BLaER1 (cell line): ENCODE data around the gene MSH5.
A peak's percentile ranks its signal among the peaks of the same experiment; 100 is the strongest.

Experiments
- H3K27ac ChIP-seq: shearing (Covaris generic); formaldehyde crosslinking; 2 replicates; pipeline ENCODE4 v1.8.1; 2022
- H3K27me3 ChIP-seq: shearing (Covaris generic); formaldehyde crosslinking; 2 replicates; pipeline ENCODE4 v1.8.1; 2022
- H3K36me3 ChIP-seq: shearing (Covaris generic); formaldehyde crosslinking; 2 replicates; pipeline ENCODE4 v1.8.1; 2022
- H3K4me1 ChIP-seq: shearing (Covaris generic); formaldehyde crosslinking; 2 replicates; pipeline ENCODE4 v1.8.1; 2022
- H3K4me2 ChIP-seq: shearing (Covaris generic); formaldehyde crosslinking; 2 replicates; pipeline ENCODE4 v1.8.1; 2022
- H3K4me3 ChIP-seq: shearing (Covaris generic); formaldehyde crosslinking; 2 replicates; pipeline ENCODE4 v1.8.1; 2022
- H3K9ac ChIP-seq: shearing (Covaris generic); formaldehyde crosslinking; 2 replicates; pipeline ENCODE4 v1.8.1; 2022
- H3K9me3 ChIP-seq: shearing (Covaris generic); formaldehyde crosslinking; 2 replicates; pipeline ENCODE4 v1.8.1; 2022
- H4K20me1 ChIP-seq: shearing (Covaris generic); formaldehyde crosslinking; 2 replicates; pipeline ENCODE4 v1.8.1; 2022
- Cebpa-rat ChIP-seq: shearing (Covaris generic); IDR thresholded peaks from 2 replicates; pipeline ENCODE4 v1.8.1; 2022

The MSH5 gene

GRCh38 chr6:31739639-31740396, at the start of gene MSH5:
MSH5 (plus strand) TSS chr6:31740005; CDS start chr6:31740467, 462 bp downstream.
- H3K4me3 ChIP-seq = peak within 1 kb of the TSS; percentile 89
- no peak for TF ChIP-seq Cebpa-rat
- no peaks in the 10 kb centered on the region; the same call in 1 of the 2 replicates for H4K20me1 ChIP-seq
- H3K9me3 ChIP-seq = no peaks in the 10 kb centered on the region
- peak within 1 kb of the TSS; percentile 97 for H3K9ac ChIP-seq
- H3K4me1 ChIP-seq = peaks cover 62% of the 10 kb centered on the region
- H3K4me2 ChIP-seq = peak within 1 kb of the TSS; percentile 98
- peak within 1 kb of the TSS; percentile 99 for H3K27ac ChIP-seq
- peaks cover 36% of the 10 kb centered on the region for H3K36me3 ChIP-seq
- no peaks in the 10 kb centered on the region for H3K27me3 ChIP-seq

GRCh38 chr6:31690231-31691077, 49.4 kb upstream of the MSH5 start:
- no peaks in the 10 kb centered on the region for H3K27me3 ChIP-seq
- H3K9me3 ChIP-seq = no peaks in the 10 kb centered on the region
- no peak overlapping the region for H3K4me2 ChIP-seq
- no peaks in the 10 kb centered on the region for H4K20me1 ChIP-seq
- H3K36me3 ChIP-seq = peaks cover 99% of the 10 kb centered on the region
- 0 out of 2 replicates have a peak, but pooled peaks cover 3% of the 10 kb centered on the region for H3K4me1 ChIP-seq
- H3K4me3 ChIP-seq = no peak overlapping the region
- no peak overlapping the region for H3K9ac ChIP-seq
- no peak for TF ChIP-seq Cebpa-rat
- H3K27ac ChIP-seq = no peak overlapping the region

- Histone ChIP-seq H3K9ac (no peak overlapping the region), H3K27me3 (no peaks in the 10 kb centered on the region), H3K36me3 (peaks cover 99% of the 10 kb centered on the region), H3K4me2 (no peak overlapping the region), H3K9me3 (no peaks in the 10 kb centered on the region), H4K20me1 (no peaks in the 10 kb centered on the region), H3K27ac (no peak overlapping the region), H3K4me1 (0 out of 2 replicates have a peak, but pooled peaks cover 3% of the 10 kb centered on the region), H3K4me3 (no peak overlapping the region)
- TF ChIP-seq Cebpa-rat = no peak
Measured at GRCh38 chr6:31691078-31691463, 48.7 kb upstream of the MSH5 start.

GRCh38 chr6:31691564-31692108, 48.2 kb upstream of the MSH5 start:
- H3K9ac ChIP-seq = no peak overlapping the region
- no peak overlapping the region for H3K4me2 ChIP-seq
- H3K9me3 ChIP-seq = no peaks in the 10 kb centered on the region
- H3K4me1 ChIP-seq = 0 out of 2 replicates have a peak, but pooled peaks cover 3% of the 10 kb centered on the region
- no peak overlapping the region for H3K27ac ChIP-seq
- no peaks in the 10 kb centered on the region for H4K20me1 ChIP-seq
- H3K4me3 ChIP-seq = no peak overlapping the region
- peaks cover 99% of the 10 kb centered on the region for H3K36me3 ChIP-seq
- no peaks in the 10 kb centered on the region for H3K27me3 ChIP-seq
- no peak for TF ChIP-seq Cebpa-rat

- no peak for TF ChIP-seq Cebpa-rat
- H3K36me3 ChIP-seq = peaks cover 99% of the 10 kb centered on the region
- H3K4me1 ChIP-seq = 0 out of 2 replicates have a peak, but pooled peaks cover 3% of the 10 kb centered on the region
- no peak overlapping the region for H3K27ac ChIP-seq
- H3K4me2 ChIP-seq = no peak overlapping the region
- peaks cover 5% of the 10 kb centered on the region; the same call in 1 of the 2 replicates for H4K20me1 ChIP-seq
- H3K4me3 ChIP-seq = no peak overlapping the region
- H3K9ac ChIP-seq = no peak overlapping the region
- H3K9me3 ChIP-seq = no peaks in the 10 kb centered on the region
- no peaks in the 10 kb centered on the region for H3K27me3 ChIP-seq
Measured at GRCh38 chr6:31692353-31692752, 47.5 kb upstream of the MSH5 start.

GRCh38 chr6:31692886-31693285, 46.9 kb upstream of the MSH5 start:
- no peaks in the 10 kb centered on the region for H3K27me3 ChIP-seq
- H3K9ac ChIP-seq = no peak overlapping the region
- peaks cover 5% of the 10 kb centered on the region; the same call in 1 of the 2 replicates for H4K20me1 ChIP-seq
- peaks cover 99% of the 10 kb centered on the region for H3K36me3 ChIP-seq
- no peak overlapping the region for H3K4me2 ChIP-seq
- H3K4me3 ChIP-seq = no peak overlapping the region
- TF ChIP-seq Cebpa-rat = no peak
- peaks cover 6% of the 10 kb centered on the region; the same call in 1 of the 2 replicates for H3K4me1 ChIP-seq
- no peaks in the 10 kb centered on the region for H3K9me3 ChIP-seq
- no peak overlapping the region for H3K27ac ChIP-seq

GRCh38 chr6:31693535-31693934, 46.3 kb upstream of the MSH5 start:
- H3K27ac ChIP-seq = no peak overlapping the region
- H3K4me2 ChIP-seq = no peak overlapping the region
- peaks cover 5% of the 10 kb centered on the region; the same call in 1 of the 2 replicates for H4K20me1 ChIP-seq
- H3K36me3 ChIP-seq = peaks cover 94% of the 10 kb centered on the region
- H3K9me3 ChIP-seq = no peaks in the 10 kb centered on the region
- H3K4me1 ChIP-seq = peaks cover 7% of the 10 kb centered on the region; the same call in 1 of the 2 replicates
- H3K4me3 ChIP-seq = no peak overlapping the region
- H3K9ac ChIP-seq = no peak overlapping the region
- no peak for TF ChIP-seq Cebpa-rat
- no peaks in the 10 kb centered on the region for H3K27me3 ChIP-seq

- Histone ChIP-seq H3K9ac (no peak overlapping the region), H3K4me1 (peaks cover 23% of the 10 kb centered on the region), H3K4me2 (no peak overlapping the region), H3K27me3 (no peaks in the 10 kb centered on the region), H4K20me1 (peaks cover 14% of the 10 kb centered on the region), H3K9me3 (no peaks in the 10 kb centered on the region), H3K36me3 (peaks cover 83% of the 10 kb centered on the region), H3K27ac (no peak overlapping the region), H3K4me3 (no peak overlapping the region)
- no peak for TF ChIP-seq Cebpa-rat
Measured at GRCh38 chr6:31697555-31697954, 42.2 kb upstream of the MSH5 start.

- no peak overlapping the region for H3K4me3 ChIP-seq
- TF ChIP-seq Cebpa-rat = no peak
- no peak overlapping the region for H3K9ac ChIP-seq
- peaks cover 50% of the 10 kb centered on the region for H3K36me3 ChIP-seq
- peak overlapping the region; percentile 91 for H3K4me2 ChIP-seq
- H3K27me3 ChIP-seq = no peaks in the 10 kb centered on the region
- no peak overlapping the region for H3K27ac ChIP-seq
- peaks cover 14% of the 10 kb centered on the region for H4K20me1 ChIP-seq
- H3K4me1 ChIP-seq = peaks cover 31% of the 10 kb centered on the region
- no peaks in the 10 kb centered on the region for H3K9me3 ChIP-seq
Measured at GRCh38 chr6:31700740-31701401, 38.9 kb upstream of the MSH5 start.
